ENCODE measurements around the gene MGRN1. TPM values are rescaled to one million over a fixed set of nuclear protein-coding genes. Genes with fewer than 3 reads are reported as not detected.

Gene MGRN1
- total RNA-seq, 1 donor from 2014 or later: 91.5 TPM

DNA sequence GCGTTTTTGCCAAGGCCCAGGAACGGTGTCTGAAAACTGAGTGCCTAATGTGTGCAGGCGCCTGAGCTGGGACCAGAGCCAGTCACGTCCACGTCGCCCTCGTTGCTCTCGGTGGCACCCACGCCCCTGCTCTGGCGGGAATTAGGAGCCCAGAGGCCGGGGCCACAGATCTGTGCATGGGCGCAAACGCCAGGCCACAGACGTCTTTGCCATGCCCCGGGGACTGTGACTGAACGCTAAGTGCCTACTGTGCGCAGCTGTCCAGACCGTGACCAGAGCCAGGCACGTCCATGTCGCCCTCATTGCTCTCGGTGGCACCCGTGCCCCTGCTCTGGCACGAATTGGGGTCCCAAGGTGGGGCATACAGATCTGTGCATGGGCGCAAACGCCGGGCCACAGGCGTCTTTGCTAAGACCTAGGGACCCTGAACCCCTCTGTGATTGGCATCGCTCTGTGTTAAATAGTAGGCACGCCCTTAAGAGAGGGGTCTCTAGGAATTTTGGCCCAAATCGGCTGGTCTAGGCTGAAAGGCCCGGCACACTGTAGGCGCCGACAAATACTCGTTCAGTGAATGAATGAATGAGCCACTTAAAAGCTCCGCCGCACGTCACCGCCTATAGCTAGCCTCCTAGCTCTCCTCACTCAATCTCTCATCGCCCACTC is 9.1 kb upstream of the MGRN1 start:
- H4K20me1 ChIP-seq (ENCODE audit: insufficient read depth, low read length): peaks cover 34% of the 10 kb centered on the region
- no peaks in the 10 kb centered on the region for H3K36me3 Mint-ChIP-seq (ENCODE audit: low read depth, unreplicated experiment)
- peak overlapping the region; percentile 93 for H3K9ac ChIP-seq (ENCODE audit: low read length)
- peaks cover 49% of the 10 kb centered on the region for H3K79me2 ChIP-seq (ENCODE audit: insufficient read depth, low read length)
- DNase-seq (ENCODE audit: low read depth): no peak
- H3K27me3 Mint-ChIP-seq (ENCODE audit: low read depth, unreplicated experiment): no peaks in the 10 kb centered on the region
- H3K4me1 Mint-ChIP-seq (ENCODE audit: low read depth, unreplicated experiment): peaks cover 2% of the 10 kb centered on the region
- H3K27ac ChIP-seq (ENCODE audit: low read depth, low read length): peak overlapping the region; percentile 78
- H3K36me3 ChIP-seq (ENCODE audit: insufficient read depth, low read length): no peaks in the 10 kb centered on the region
- no peaks in the 10 kb centered on the region for H3K27me3 ChIP-seq (ENCODE audit: insufficient read depth, low read length)
- no peaks in the 10 kb centered on the region for H3K9me3 Mint-ChIP-seq (ENCODE audit: unreplicated experiment)
- H3K4me1 ChIP-seq (ENCODE audit: insufficient read depth, low read length): peaks cover 25% of the 10 kb centered on the region
- H3K4me3 Mint-ChIP-seq (ENCODE audit: unreplicated experiment): peak overlapping the region; percentile 69
- TF ChIP-seq, protein P1, sequence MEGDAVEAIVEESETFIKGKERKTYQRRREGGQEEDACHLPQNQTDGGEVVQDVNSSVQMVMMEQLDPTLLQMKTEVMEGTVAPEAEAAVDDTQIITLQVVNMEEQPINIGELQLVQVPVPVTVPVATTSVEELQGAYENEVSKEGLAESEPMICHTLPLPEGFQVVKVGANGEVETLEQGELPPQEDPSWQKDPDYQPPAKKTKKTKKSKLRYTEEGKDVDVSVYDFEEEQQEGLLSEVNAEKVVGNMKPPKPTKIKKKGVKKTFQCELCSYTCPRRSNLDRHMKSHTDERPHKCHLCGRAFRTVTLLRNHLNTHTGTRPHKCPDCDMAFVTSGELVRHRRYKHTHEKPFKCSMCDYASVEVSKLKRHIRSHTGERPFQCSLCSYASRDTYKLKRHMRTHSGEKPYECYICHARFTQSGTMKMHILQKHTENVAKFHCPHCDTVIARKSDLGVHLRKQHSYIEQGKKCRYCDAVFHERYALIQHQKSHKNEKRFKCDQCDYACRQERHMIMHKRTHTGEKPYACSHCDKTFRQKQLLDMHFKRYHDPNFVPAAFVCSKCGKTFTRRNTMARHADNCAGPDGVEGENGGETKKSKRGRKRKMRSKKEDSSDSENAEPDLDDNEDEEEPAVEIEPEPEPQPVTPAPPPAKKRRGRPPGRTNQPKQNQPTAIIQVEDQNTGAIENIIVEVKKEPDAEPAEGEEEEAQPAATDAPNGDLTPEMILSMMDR (IDR thresholded peaks at IDR 0.05; ENCODE audit: insufficient read depth, low read depth, low read length): no peak
- no peak for TF ChIP-seq EZH2 (IDR thresholded peaks at IDR 0.05; ENCODE audit: insufficient read depth, low read length)
- H3K4me3 ChIP-seq (ENCODE audit: insufficient read depth, low read depth, low read length): peak overlapping the region; percentile 38
- peak overlapping the region; percentile 93 for H2AFZ ChIP-seq (ENCODE audit: low read depth, low read length)
- peak overlapping the region; percentile 99 for H3K4me2 ChIP-seq (ENCODE audit: low read length)
- H3K9me3 ChIP-seq (ENCODE audit: insufficient read depth, low read depth, low read length): no peaks in the 10 kb centered on the region
- FAIRE-seq: no peak
- peak overlapping the region; percentile 88 for H3K27ac Mint-ChIP-seq (ENCODE audit: unreplicated experiment)

DNA sequence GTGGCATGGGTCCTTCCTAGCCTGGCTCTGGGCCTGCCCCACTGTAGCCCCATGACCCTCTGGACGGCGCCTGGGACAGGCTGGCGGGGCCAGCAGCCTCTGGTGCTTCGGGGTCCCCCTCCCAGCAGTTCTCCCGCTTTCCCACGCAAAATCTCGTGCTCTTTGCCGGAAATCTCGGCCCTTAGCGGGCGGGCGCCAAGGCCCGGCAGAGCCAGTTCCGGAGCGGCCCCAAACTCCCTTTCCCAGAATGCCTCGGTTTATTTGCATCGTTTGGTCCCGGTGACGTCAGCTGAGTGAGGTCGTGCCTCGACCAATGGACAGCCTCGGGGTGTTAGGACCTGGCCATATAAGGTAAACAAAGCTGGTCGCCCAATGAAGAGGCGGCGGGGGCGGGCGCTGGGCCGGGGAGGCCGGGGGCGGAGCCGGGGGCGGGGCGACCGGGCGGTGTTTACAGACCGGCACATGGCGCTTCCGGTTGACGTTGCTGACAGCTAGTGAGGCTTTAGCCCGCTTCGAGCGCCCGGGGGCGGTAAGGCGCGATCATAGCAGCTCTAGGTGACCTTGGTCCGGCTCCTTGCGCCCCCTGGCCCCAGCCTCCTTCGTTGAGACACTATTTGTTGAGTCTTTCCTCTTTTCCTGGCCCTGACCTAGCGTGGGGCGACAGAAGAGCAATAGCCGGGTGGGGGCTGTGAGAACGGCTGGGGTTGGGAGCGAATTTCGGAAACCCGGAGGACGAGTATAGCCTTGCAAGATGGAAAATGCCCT is 8.4 kb upstream of the MGRN1 start:
- peaks cover 2% of the 10 kb centered on the region for H3K4me1 Mint-ChIP-seq (ENCODE audit: low read depth, unreplicated experiment)
- no peaks in the 10 kb centered on the region for H3K36me3 ChIP-seq (ENCODE audit: insufficient read depth, low read length)
- H4K20me1 ChIP-seq (ENCODE audit: insufficient read depth, low read length): peaks cover 27% of the 10 kb centered on the region
- peak overlapping the region; percentile 70 for H3K4me3 ChIP-seq (ENCODE audit: insufficient read depth, low read depth, low read length)
- peaks cover 25% of the 10 kb centered on the region for H3K4me1 ChIP-seq (ENCODE audit: insufficient read depth, low read length)
- H3K36me3 Mint-ChIP-seq (ENCODE audit: low read depth, unreplicated experiment): no peaks in the 10 kb centered on the region
- peak overlapping the region; percentile 99 for H3K4me2 ChIP-seq (ENCODE audit: low read length)
- H3K27me3 Mint-ChIP-seq (ENCODE audit: low read depth, unreplicated experiment): no peaks in the 10 kb centered on the region
- peak overlapping the region; percentile 86 for H3K9ac ChIP-seq (ENCODE audit: low read length)
- H3K9me3 ChIP-seq (ENCODE audit: insufficient read depth, low read depth, low read length): no peaks in the 10 kb centered on the region
- no peaks in the 10 kb centered on the region for H3K27me3 ChIP-seq (ENCODE audit: insufficient read depth, low read length)
- TF ChIP-seq EZH2 (IDR thresholded peaks at IDR 0.05; ENCODE audit: insufficient read depth, low read length): no peak
- TF ChIP-seq, protein P1 (IDR thresholded peaks at IDR 0.05; ENCODE audit: insufficient read depth, low read depth, low read length): no peak
- H3K79me2 ChIP-seq (ENCODE audit: insufficient read depth, low read length): peaks cover 42% of the 10 kb centered on the region
- FAIRE-seq (no peak), DNase-seq (ENCODE audit: low read depth) (peak; percentile 99)
- peak overlapping the region; percentile 93 for H2AFZ ChIP-seq (ENCODE audit: low read depth, low read length)
- peak overlapping the region; percentile 88 for H3K4me3 Mint-ChIP-seq (ENCODE audit: unreplicated experiment)
- peak overlapping the region; percentile 80 for H3K27ac ChIP-seq (ENCODE audit: low read depth, low read length)
- no peaks in the 10 kb centered on the region for H3K9me3 Mint-ChIP-seq (ENCODE audit: unreplicated experiment)
- H3K27ac Mint-ChIP-seq (ENCODE audit: unreplicated experiment): peak overlapping the region; percentile 96

Data from astrocyte (in vitro differentiated cells and primary cell).